ENCODE results near the gene DNAJC27.

Gene DNAJC27

GRCh38 chr2:24970483-24971285 is 1.1 kb downstream of the DNAJC27 start:
- no peak for DNase-seq (ENCODE audit: low read depth)
- H3K4me3 ChIP-seq (ENCODE audit: low read length) = peak overlapping the region; percentile 96
- no peak for TF ChIP-seq CTCF (conservative IDR thresholded peaks at IDR 0.05; ENCODE audit: low read depth, low read length)

GRCh38 chr2:24969784-24970183 is 2.0 kb downstream of the DNAJC27 start:
- no peak for DNase-seq (ENCODE audit: low read depth)
- no peak for TF ChIP-seq CTCF (conservative IDR thresholded peaks at IDR 0.05; ENCODE audit: low read depth, low read length)
- H3K4me3 ChIP-seq (ENCODE audit: low read length) = no peak overlapping the region

GRCh38 chr2:24961903-24962302 is 9.9 kb downstream of the DNAJC27 start:
- no peak for TF ChIP-seq CTCF (conservative IDR thresholded peaks at IDR 0.05; ENCODE audit: low read depth, low read length)
- no peak overlapping the region for H3K4me3 ChIP-seq (ENCODE audit: low read length)
- DNase-seq (ENCODE audit: low read depth) = no peak

GRCh38 chr2:24959761-24960160 is 12.0 kb downstream of the DNAJC27 start:
- no peak for TF ChIP-seq CTCF (conservative IDR thresholded peaks at IDR 0.05; ENCODE audit: low read depth, low read length)
- H3K4me3 ChIP-seq (ENCODE audit: low read length) = no peak overlapping the region
- DNase-seq (ENCODE audit: low read depth) = no peak

- no peak overlapping the region for H3K4me3 ChIP-seq (ENCODE audit: low read length)
- DNase-seq (ENCODE audit: low read depth) = no peak
- no peak for TF ChIP-seq CTCF (conservative IDR thresholded peaks at IDR 0.05; ENCODE audit: low read depth, low read length)
Observed at GRCh38 chr2:24958411-24958935, 13.3 kb downstream of the DNAJC27 start.

GRCh38 chr2:24957976-24958375 is 13.8 kb downstream of the DNAJC27 start:
- DNase-seq (ENCODE audit: low read depth) = no peak
- no peak for TF ChIP-seq CTCF (conservative IDR thresholded peaks at IDR 0.05; ENCODE audit: low read depth, low read length)
- H3K4me3 ChIP-seq (ENCODE audit: low read length) = no peak overlapping the region

GRCh38 chr2:24957221-24957620 is 14.5 kb downstream of the DNAJC27 start:
- no peak overlapping the region for H3K4me3 ChIP-seq (ENCODE audit: low read length)
- DNase-seq (ENCODE audit: low read depth) = no peak
- TF ChIP-seq CTCF (conservative IDR thresholded peaks at IDR 0.05; ENCODE audit: low read depth, low read length) = no peak

All from retinal pigment epithelial cell (primary cell).